ENCODE results near the gene TOPAZ1. TPM values are rescaled to one million over a fixed set of nuclear protein-coding genes. Genes with fewer than 3 reads are reported as not detected.

TOPAZ1 gene
- total RNA-seq, 1 experiment from 2014 or later = not detected

DNA sequence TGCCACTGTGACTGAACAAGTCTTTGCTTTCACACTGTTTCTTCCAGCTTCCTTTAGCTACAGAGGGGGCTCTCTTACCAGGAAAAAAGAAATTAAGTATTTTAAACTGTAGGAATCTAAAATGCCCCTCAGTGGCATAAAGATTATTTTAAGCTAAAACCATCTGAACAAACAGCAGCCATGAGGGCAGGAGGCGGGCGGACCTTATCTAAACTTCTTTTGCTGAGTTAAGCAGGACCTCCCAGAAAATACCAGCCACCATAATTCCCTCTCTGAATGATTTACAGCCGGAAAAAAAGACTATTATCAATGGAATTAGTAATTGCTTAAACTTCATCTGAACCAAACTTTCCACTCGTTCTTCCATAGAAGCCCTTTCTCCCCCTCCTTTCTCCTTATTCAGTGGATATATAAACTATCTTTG lies 5.2 kb upstream of the TOPAZ1 start:
- no peak for DNase-seq
- H3K9me3 ChIP-seq = no peaks in the 10 kb centered on the region
- H3K36me3 ChIP-seq = no peaks in the 10 kb centered on the region
- H3K27me3 ChIP-seq = no peaks in the 10 kb centered on the region
- H3K4me3 ChIP-seq = no peak overlapping the region

DNA sequence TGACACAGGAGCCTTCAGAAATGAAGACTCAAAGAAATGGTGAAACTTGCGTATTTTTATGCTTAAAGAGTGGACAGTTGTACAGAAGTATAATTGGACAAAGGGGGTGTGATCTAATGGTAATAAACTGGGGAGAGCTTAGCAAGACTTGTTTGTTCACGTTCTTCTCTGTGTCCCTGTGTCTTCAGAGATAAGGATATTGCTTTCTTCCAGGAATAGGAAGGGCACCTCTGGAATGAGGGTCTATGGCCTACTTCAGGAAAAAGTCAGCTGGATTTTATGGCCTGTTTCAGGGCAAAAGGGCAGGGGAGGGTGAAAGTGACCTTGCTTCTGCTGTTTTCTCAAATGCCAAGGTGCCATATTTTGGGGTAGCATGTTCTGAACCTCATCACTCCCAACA lies 4.5 kb upstream of the TOPAZ1 start:
- Histone ChIP-seq H3K9me3 (no peaks in the 10 kb centered on the region), H3K27me3 (no peaks in the 10 kb centered on the region), H3K36me3 (no peaks in the 10 kb centered on the region), H3K4me3 (no peak overlapping the region)
- no peak for DNase-seq

DNA sequence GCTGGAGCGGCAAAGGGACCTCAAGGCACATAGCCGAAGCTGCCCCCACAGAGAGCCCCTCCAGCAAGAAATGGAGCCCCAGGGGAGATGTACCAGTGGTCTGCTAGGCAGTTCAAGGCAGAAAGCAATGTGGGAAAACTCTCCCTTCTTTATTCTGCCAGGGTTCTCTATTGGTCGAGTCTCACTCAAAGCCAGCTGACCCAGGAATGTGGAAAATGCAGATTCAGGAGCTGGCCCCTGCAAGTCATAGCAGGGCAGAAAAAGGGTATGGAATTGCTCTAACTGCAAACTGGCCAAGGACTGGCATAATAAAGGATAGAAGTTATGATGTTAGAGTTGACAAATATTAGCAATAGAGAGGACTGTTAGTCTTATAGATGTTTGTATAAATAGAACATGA lies 4.0 kb upstream of the TOPAZ1 start:
- Histone ChIP-seq H3K4me3 (no peak overlapping the region), H3K27me3 (no peaks in the 10 kb centered on the region), H3K9me3 (no peaks in the 10 kb centered on the region), H3K36me3 (no peaks in the 10 kb centered on the region)
- no peak for DNase-seq

DNA sequence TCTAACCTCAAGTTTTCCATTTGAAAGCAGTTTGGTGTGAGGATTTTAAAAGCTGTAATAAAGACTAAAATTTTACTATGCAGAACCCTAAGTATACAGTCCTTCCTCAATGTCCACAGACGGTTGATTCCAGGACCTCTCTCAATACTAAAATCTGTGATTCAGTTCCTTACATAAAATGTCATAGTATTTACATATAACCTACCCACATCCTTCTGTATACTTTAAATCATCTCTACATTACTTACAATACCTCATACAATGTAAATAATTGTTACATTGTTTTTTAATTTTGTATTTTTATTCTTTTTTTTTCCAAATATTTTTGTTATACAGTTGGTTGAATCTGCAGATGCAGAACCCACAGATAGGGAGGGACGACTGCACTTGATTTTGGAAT lies 2.8 kb upstream of the TOPAZ1 start:
- Histone ChIP-seq H3K27me3 (no peaks in the 10 kb centered on the region), H3K9me3 (no peaks in the 10 kb centered on the region), H3K4me3 (no peak overlapping the region), H3K36me3 (no peaks in the 10 kb centered on the region)
- no peak for DNase-seq

DNA sequence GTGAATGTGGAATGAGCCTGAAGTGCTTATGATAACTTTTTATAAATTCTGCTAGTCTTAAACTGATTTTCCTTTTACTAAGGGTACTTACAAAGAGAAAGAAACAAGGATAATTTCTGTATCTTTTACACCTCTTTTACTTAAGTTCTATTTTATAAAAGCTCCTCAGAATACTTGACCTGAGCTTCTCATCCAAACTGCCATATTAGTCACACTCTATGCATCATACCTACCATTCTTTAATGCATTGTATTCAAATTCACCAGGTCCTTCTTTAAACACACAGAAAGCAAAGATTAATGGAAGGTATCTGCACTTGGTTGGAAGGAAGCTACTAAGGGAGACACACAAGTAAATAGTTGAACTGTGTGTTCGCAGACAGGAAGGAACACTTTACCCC lies 1.6 kb upstream of the TOPAZ1 start:
- Histone ChIP-seq H3K9me3 (no peaks in the 10 kb centered on the region), H3K36me3 (no peaks in the 10 kb centered on the region), H3K27me3 (no peaks in the 10 kb centered on the region), H3K4me3 (no peak overlapping the region)
- no peak for DNase-seq

DNA sequence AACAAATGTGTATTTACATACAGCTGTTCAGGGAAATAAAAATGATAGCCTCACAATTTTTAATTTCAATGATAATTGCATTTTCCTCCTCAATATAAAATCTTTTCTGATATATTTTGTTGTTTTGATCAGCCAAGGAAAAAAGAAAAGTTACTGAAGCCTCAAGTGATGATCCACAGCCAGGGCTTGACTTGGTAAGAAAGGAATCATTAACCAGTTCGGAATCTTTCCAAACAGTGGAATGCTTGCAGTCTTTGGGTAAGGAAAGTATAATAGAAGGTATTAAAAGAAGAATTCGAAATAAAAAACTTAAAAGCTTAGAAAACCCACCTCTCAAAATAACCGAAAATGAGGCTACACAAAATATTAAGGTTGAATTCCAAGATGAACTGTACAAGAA lies 1.0 kb downstream of the TOPAZ1 start:
- H3K27me3 ChIP-seq = no peaks in the 10 kb centered on the region
- H3K36me3 ChIP-seq = no peaks in the 10 kb centered on the region
- no peak overlapping the region for H3K4me3 ChIP-seq
- no peak for DNase-seq
- no peaks in the 10 kb centered on the region for H3K9me3 ChIP-seq

DNA sequence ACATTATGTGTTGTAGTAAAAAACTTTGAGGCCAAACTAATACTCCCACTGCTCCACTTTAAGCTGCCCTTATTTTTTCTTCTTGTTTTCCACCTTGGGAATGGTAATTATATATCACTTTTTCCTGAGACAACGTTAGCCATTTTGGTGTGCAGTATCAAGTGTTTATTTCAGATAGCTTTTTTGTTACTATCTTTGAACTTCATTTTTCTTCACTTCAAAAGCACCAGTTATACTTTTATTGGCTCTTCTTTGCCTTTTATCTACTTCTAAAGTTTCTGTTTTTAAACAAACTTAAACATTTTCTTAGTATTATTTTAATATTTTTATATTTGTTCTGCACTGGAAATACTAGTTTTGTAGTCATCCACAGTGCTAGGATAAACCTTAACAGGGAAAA lies 6.5 kb downstream of the TOPAZ1 start:
- DNase-seq = no peak
- Histone ChIP-seq H3K4me3 (no peak overlapping the region), H3K36me3 (no peaks in the 10 kb centered on the region), H3K27me3 (no peaks in the 10 kb centered on the region), H3K9me3 (no peaks in the 10 kb centered on the region)

DNA sequence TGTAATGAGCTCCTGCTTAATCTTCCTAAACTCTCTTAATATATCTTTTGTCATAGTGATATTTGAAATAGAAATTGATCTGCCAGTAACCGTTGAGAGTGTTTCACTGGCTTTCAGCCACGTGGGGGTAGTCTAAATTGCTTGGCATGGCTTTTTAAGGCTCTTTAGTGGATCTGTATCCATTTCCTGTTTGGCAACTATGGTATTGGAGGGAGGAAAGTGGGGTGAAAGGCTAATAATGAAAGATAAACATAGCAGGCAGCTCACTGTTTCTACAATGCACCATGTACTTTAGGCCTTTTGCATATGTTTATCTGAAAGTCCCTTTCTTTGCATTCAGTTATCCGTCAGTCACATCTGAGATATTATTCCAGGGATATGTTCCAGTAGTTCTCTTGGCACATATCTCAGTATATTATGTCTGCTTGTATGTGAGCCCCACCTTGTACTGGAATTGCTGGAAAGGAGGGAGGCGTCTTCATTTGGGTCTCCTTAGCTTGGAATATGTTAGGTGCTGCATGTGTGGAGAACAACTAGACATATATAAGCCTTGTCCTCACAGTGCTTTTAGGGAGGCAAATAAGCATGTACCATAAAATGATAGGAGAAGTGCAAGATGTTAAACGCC lies 10.8 kb downstream of the TOPAZ1 start:
- Histone ChIP-seq H3K36me3 (no peaks in the 10 kb centered on the region), H3K9me3 (no peaks in the 10 kb centered on the region), H3K4me3 (no peak overlapping the region), H3K27me3 (no peaks in the 10 kb centered on the region)
- DNase-seq = no peak

DNA sequence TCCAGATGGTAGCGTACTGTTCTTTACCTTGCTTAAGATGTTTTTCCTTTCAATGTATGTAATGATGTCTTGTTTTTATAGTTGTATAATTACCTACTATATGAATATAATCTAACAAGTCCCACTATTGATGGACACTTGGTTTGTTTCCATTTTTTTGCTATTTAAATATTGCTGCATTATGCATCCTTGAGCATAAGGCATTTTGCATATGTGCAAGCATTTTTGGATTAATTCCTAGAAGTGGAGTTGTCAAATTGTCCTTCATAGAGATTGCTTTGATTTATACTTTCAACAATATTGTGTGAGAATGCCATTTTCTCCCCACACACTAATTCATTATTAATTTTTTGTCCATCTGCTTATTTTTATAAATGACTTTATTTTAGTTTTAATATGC lies 17.7 kb downstream of the TOPAZ1 start:
- no peaks in the 10 kb centered on the region for H3K27me3 ChIP-seq
- no peak overlapping the region for H3K4me3 ChIP-seq
- no peaks in the 10 kb centered on the region for H3K36me3 ChIP-seq
- no peak for DNase-seq
- H3K9me3 ChIP-seq = no peaks in the 10 kb centered on the region

DNA sequence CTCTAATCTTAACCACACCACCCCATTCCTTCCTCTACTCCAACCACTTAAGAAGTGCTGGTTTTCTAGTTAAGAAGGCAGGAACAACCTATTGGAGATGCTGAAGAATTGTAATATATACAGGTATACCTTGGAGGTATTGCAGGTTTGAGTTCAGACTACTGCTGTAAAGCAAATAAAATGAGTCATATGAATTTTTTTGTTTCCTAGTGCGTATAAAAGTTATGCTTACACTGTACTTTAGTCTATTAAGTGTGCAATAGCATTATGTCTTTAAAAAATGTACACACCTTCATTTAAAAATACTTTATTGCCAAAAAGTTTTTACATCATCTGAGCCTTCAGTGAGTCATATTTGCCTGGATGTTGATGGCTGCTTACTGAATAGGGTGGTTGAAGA lies 22.5 kb downstream of the TOPAZ1 start:
- Histone ChIP-seq H3K36me3 (no peaks in the 10 kb centered on the region), H3K27me3 (no peaks in the 10 kb centered on the region), H3K4me3 (no peak overlapping the region), H3K9me3 (no peaks in the 10 kb centered on the region)
- no peak for DNase-seq

DNA sequence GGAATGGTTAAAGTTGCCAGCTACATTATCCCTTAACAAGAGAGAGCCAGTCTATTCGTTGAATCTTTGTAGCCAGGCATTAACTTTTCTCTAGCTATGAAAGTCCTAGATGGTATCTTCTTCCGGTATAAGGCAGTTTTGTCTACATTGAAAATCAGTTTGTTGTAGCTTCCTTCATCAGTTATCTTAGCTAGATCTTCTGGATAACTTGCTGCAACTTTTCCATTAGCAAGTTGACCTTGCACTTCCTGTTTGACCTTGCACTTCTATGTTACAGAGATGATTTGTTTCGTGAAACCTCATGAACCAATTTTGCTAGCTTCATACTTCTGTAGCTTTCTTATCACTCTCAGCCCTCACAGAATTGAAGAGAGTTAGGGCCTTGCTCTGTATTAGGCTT lies 24.1 kb downstream of the TOPAZ1 start:
- DNase-seq = no peak
- H3K9me3 ChIP-seq = no peaks in the 10 kb centered on the region
- no peaks in the 10 kb centered on the region for H3K36me3 ChIP-seq

DNA sequence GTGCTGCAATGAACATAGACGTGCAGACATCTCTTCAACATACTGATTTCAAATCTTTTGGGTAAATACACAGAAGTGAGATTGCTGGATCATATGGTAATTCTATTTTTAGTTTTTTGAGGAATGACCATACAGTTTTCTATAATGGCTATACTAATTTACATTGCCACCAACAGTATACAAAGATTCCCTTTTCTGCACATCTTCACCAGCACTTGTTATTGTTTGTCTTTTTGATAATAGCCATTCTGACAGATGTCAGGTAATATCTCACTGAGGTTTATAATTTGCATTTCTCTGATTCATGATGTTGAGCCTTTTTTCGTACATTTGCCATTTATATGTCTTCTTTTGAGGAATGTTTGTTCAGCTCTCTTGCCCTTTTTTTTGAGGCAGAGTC lies 30.5 kb downstream of the TOPAZ1 start:
- H3K27me3 ChIP-seq = no peaks in the 10 kb centered on the region
- H3K36me3 ChIP-seq = no peaks in the 10 kb centered on the region
- no peak for DNase-seq
- no peak overlapping the region for H3K4me3 ChIP-seq
- H3K9me3 ChIP-seq = no peaks in the 10 kb centered on the region

More for the DNA sequence above, 24.1 kb downstream of the TOPAZ1 start:
- no peak overlapping the region for H3K4me3 ChIP-seq
- H3K27me3 ChIP-seq = no peaks in the 10 kb centered on the region

DNA sequence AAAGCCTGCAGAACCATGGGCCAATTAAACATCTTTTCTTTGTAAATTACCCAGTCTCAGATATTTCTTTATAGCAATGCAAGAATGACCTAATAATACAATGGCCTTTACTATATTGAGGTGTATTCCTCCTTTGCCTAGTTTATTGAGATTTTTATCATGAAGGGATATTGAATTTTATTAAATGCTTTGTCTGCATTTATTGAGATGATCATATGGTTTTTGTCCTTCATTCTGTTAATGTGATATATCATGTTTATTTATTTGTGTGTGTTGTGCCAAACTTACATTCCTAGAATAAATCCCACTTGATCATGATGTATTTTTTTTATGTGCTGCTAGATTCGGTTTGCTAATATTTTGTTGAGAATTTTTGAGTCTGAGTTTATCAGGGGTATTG lies 36.2 kb downstream of the TOPAZ1 start:
- Histone ChIP-seq H3K4me3 (no peak overlapping the region), H3K27me3 (no peaks in the 10 kb centered on the region), H3K9me3 (no peaks in the 10 kb centered on the region), H3K36me3 (no peaks in the 10 kb centered on the region)
- no peak for DNase-seq

DNA sequence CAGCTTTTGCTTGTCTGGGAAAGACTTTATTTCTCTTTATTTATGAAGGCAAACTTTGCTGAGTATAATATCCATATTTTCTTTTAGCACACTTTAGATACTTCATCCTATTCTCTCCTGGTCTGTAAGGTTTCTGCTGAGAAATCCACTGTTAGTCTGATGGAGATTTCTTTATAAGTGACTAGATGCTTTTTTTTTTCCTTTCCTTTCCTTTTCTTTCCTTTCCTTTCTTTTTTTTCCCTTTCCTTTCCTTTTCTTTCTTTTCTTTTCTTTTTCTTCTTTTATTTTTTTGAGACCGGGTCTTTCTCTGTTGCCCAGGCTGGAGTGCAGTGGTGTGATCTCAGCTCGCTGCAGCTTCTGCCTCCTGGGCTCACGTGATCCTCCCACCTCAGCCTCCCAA lies 38.4 kb downstream of the TOPAZ1 start:
- Histone ChIP-seq H3K9me3 (no peaks in the 10 kb centered on the region), H3K4me3 (no peak overlapping the region), H3K27me3 (no peaks in the 10 kb centered on the region), H3K36me3 (no peaks in the 10 kb centered on the region)
- no peak for DNase-seq

DNA sequence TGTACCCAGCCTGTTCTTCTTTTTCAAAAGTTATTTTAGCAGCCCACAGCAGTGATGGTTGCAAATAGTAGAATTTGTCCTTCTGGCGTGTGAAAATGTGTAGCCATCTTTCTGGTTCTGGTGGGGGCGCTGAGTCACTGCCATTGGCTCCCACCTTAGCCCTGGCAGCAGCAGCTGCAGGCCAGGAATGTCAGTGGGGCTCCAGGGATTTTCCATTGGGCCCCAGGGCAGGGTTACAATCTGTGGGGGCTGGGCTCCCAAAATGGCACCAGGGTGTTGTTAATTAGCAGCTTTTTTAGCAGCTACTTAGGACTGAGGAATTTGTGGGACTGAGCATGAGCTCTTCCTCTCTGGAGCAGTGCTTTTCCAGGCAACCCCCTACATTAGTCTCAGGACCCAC lies 38.9 kb downstream of the TOPAZ1 start:
- H3K4me3 ChIP-seq = no peak overlapping the region
- peak; percentile 1 for DNase-seq

DNA sequence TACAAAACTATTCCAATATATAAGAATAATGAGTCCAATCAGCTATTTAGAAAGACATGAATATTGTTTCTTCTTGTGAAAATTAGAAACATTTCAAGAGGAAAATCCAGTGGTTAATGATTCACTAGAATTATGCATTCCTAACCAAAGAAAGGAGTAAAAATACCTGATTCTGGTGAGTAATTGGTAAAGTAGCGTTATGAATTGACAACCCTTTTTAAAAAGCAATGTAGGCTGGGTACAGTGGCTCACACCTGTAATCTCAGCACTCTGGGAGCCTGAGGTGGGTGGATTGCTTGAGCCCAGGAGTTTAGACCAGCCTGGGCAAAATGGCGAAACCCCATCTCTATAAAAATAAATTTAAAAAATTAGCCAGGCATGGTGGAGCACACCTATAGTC lies 43.3 kb downstream of the TOPAZ1 start:
- Histone ChIP-seq H3K36me3 (no peaks in the 10 kb centered on the region), H3K4me3 (no peak overlapping the region), H3K27me3 (no peaks in the 10 kb centered on the region), H3K9me3 (no peaks in the 10 kb centered on the region)
- no peak for DNase-seq

More for the DNA sequence above, 38.9 kb downstream of the TOPAZ1 start:
- H3K27me3 ChIP-seq = no peaks in the 10 kb centered on the region
- no peaks in the 10 kb centered on the region for H3K9me3 ChIP-seq
- no peaks in the 10 kb centered on the region for H3K36me3 ChIP-seq

DNA sequence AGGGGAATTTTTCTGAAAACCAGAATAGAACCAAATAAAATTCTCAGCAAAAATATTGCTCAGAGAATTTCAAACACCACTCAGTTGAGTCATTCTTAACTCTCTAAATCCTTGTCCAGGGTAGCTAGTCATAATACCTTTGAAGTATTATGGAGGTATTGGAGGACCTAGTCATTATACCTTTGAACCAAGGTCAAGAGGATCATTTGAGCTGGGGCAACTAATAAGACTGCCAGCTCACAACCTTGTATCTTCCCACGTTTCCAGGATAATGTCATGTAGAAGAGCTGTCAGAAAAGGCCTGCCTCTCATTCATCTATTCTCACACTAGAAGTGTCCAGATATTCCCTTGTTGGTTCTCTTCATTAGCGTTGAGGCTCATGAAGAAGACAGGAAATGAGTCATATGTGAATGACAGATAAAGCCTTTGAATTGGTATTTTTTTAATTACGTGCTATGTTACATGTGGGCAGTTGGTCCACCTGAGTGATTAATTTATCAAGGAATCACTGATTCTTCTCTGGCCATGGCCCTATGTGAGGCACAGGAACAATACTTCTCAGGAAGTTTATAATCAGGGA lies 48.3 kb downstream of the TOPAZ1 start:
- Histone ChIP-seq H3K9me3 (no peaks in the 10 kb centered on the region), H3K36me3 (no peaks in the 10 kb centered on the region), H3K27me3 (no peaks in the 10 kb centered on the region; the same call in 1 of the 2 replicates), H3K4me3 (no peak overlapping the region)
- no peak for DNase-seq

DNA sequence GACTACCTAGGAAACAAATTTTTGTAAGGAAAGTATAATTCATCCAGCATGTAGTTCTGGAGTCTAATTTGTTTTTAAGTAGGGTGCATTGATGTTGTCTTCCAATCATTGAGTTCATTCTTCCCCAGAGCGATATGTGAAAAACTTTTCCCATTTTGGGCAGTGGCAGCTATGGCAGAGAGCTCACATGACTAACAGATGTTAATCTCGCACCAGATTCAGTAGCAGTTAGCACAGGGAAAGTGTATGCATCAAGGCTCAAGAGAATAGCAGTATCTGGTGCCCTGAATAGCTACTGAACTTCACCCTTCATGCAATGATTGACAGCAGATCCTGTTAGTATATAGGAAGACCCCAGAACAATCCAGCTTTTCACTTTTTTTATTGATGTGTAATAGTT lies 50.6 kb downstream of the TOPAZ1 start:
- no peak overlapping the region for H3K4me3 ChIP-seq
- no peaks in the 10 kb centered on the region for H3K36me3 ChIP-seq
- no peak for DNase-seq
- no peaks in the 10 kb centered on the region for H3K9me3 ChIP-seq
- peaks cover 6% of the 10 kb centered on the region; the same call in 1 of the 2 replicates for H3K27me3 ChIP-seq

Data from MG63 (cell line).